Pericardium fibroblast (primary cell): ENCODE data around the gene KCNK10. TPM values are rescaled to one million over a fixed set of nuclear protein-coding genes. Genes with fewer than 3 reads are reported as not detected.

Experiments used
- total RNA-seq: library from RNA; depleted of rRNA; stranded (reverse); fragments of >200 nt; gene quantifications from 2 replicates; pipeline ENCODE4 v1.2.3, GENCODE V29; 2015

The KCNK10 gene
- total RNA-seq, result not detected in 2 replicates

DNA sequence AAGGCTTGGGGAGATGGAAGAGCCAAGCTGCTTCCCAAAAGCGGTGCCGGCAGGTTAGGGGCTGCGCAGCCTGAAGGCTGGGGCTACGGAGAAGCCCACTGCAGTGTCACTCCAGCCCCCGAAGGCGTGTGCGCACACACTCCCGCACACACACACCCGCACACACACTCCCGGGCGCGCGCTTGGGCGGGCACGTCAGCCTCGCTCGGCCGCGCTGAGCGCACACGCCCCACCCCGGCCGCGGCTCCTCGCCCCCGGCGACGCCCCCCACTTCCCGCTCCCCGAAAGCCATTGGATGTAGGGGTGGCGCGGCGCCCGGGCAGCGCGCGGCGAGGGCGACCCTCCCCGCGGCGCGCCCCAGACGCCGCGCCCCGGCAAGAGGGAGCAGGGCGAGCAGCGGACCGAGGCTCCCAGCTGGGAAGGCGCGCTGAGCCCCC lies at the start of gene KCNK10:
KCNK10 (minus strand) TSS at position 184 of the 437 bp plus-strand sequence. CDS start 471 bp downstream, outside the sequence.

Other genes starting within 250 kb of the KCNK10 start
- gene SPATA7, start 62.4 kb upstream of the KCNK10 start, total RNA-seq, result 9.7 and 29.3 TPM in 2 replicates
- gene PTPN21, start 231.7 kb upstream of the KCNK10 start, total RNA-seq, result 10.2 and 19.3 TPM in 2 replicates
- gene ZC3H14, start 239.8 kb upstream of the KCNK10 start, total RNA-seq, result 27.5 and 33.5 TPM in 2 replicates